T-helper 2 cell treated with Interferon-gamma antibody and Interleukin-4, amounts not matched to agents 5 μg/mL and 100 μg/mL, for 36 hours (primary cell): ENCODE measurements around the gene ZNF701.
"Not testable (repeated sequence)": the region's sequence is repeated elsewhere in the genome, so short reads cannot be mapped to it uniquely, and the experiment has no call there.

Experiments
- DNase-seq: peaks from one replicate; pipeline ENCODE4 v3.0.0; 2021; ENCODE audit warnings: low spot score
- H3K27ac Mint-ChIP-seq: one replicate; pipeline ENCODE4 v1.8.0; 2021; ENCODE audit warnings: mild to moderate bottlenecking, mixed read lengths
- H3K27me3 Mint-ChIP-seq: one replicate; pipeline ENCODE4 v1.8.0; 2021; ENCODE audit warnings: low read depth, mixed read lengths
- H3K36me3 Mint-ChIP-seq: one replicate; pipeline ENCODE4 v1.8.0; 2021; ENCODE audit warnings: low read depth, mixed read lengths
- H3K4me1 Mint-ChIP-seq: one replicate; pipeline ENCODE4 v1.8.0; 2021; ENCODE audit warnings: low read depth, mixed read lengths
- H3K4me3 Mint-ChIP-seq: one replicate; pipeline ENCODE4 v1.8.0; 2022; ENCODE audit warnings: mild to moderate bottlenecking, moderate library complexity, mixed read lengths
- H3K9me3 Mint-ChIP-seq: one replicate; pipeline ENCODE4 v1.8.0; 2021; ENCODE audit warnings: mixed read lengths

Gene ZNF701

DNA sequence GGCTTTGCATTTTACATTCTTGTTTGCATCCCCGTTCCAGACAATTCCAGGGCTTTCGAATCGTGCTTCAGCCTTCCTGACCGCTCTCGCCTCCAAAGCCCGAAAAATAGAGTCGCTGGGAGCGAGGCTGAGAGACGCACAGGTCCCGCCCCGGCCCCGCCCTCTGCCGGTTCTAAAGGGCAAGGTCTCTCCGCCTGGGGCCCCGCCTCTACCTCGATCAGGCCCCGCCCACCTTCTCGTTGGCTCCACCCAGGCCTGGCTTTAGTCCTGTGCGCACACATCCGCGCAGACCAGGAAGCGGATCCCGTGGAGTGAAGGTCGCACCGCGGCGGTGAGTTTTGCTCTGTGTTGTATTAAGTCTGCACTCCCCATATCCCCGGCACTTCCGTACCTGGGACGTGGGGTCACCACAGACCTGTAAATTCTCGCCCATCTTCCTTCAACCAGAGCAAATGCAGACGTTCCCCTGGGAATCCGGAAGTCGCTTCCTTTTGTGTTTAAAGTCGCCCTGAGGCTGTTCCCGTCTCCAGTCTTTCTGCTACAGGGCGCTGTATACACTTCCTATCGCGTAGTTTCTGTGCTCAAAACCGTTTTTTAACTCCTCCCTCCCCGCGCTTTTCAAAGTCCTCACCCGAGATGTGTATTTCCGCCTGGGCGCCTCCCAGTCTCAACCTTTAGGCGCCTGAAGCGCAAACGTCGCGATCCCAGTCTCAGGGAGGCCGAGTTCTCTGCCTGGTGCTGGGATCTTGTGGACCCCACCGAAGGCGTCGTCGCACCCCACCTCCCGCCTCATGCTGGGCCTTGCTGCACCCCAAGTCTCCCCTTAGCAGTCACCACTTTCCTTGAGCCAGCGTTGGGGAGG lies at the start of gene ZNF701:
ZNF701 (plus strand) TSS at position 288 of the 862 bp plus-strand sequence. CDS start 3,861 bp downstream, outside the sequence.
- H3K36me3 Mint-ChIP-seq = peaks cover 66% of the 10 kb centered on the region
- H3K27ac Mint-ChIP-seq = peak within 1 kb of the TSS; percentile 94
- peaks cover 15% of the 10 kb centered on the region for H3K4me1 Mint-ChIP-seq
- H3K9me3 Mint-ChIP-seq = peaks cover 63% of the 10 kb centered on the region
- DNase-seq = peak; percentile 92
- peak within 1 kb of the TSS; percentile 86 for H3K4me3 Mint-ChIP-seq
- H3K27me3 Mint-ChIP-seq = no peaks in the 10 kb centered on the region

DNA sequence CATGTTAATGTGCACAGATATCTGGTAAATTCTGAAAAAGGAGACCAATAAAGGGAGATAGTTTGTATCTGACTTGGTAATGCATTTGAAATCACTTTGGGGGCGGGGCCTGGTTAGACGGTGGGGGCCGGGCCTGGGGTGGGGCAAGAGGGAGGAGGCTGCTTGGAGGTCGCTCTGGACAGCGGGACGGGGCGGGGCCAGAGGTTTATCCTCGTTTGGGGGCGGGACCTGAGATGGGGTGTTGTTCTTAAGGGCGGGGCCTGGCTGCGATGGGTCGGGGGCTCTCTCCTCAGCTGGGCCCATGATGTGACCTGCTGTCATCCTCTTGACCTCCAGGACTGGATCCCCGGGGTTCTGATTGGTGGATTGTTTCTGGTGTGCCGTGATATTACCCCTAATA lies 47.5 kb upstream of the ZNF701 start:
- H3K4me1 Mint-ChIP-seq = peaks cover 2% of the 10 kb centered on the region
- no peaks in the 10 kb centered on the region for H3K27me3 Mint-ChIP-seq
- H3K9me3 Mint-ChIP-seq = peaks cover 46% of the 10 kb centered on the region
- DNase-seq = no peak
- no peak overlapping the region for H3K4me3 Mint-ChIP-seq
- no peak overlapping the region for H3K27ac Mint-ChIP-seq
- peaks cover 4% of the 10 kb centered on the region for H3K36me3 Mint-ChIP-seq

DNA sequence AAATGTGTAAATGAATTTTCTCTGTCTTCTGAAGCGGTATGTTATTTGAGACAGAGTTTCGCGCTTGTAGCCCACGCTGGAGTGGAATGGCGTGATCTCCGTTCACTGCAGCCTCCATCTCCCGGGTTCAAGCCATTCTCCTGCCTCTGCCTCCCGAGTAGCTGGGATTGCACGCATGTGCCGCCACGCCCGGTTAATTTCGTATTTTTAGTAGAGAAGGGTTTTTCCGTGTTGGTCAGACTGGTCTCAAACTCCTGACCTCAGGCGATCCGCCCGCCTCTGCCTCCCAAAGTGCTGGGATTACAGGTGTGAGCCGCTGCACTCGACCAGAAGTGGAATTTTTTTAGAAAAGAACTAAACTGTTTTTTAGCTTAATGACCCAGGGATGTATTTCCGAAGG lies 46.0 kb upstream of the ZNF701 start:
- Mint-ChIP-seq H3K36me3 (peaks cover 10% of the 10 kb centered on the region), H3K4me1 (peaks cover 12% of the 10 kb centered on the region), H3K27ac (no peak overlapping the region), H3K4me3 (no peak overlapping the region), H3K9me3 (peaks cover 43% of the 10 kb centered on the region), H3K27me3 (no peaks in the 10 kb centered on the region)
- DNase-seq = no peak

DNA sequence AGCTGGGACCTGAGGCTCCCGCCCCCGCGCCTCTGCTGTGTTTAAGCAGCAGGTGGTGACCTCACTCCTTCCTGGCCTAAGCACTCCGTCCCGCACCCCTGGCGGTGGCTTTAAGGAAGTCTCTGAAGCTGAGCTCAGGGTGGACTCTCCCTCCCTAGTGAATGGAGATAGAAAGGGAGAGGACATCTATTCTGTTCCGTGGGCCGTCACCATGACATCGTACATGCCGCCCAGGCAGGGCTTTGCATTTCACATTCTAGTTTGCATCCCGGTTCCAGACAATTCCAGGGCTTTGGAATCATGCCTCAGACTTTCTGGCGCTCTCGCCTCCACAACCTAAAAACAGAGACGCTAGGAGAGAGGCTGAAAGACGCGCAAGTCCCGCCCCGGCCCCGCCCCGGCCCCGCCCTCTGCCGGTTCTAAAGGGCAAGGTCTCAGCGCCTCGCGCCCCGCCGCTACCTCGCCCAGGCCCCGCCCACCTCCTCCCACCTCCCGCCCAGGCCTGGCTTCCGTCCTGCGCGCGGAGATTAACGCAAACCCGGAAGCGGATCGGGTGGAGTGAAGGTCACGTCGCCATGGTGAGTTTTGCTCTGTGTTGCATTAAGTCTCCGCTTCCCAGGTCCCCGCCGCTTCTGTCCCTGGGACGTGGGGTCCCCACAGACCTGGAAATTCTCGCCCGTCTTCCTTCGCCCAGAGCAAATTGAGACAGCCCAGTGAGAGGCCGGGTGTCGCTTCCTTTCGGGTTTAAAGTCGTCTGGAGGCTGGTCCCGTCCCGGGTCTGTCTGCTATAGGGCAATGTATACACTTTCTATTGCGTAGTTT lies 42.7 kb upstream of the ZNF701 start, which contains the start of gene ZNF808:
ZNF808 (plus strand) TSS at position 535 of the 822 bp plus-strand sequence. CDS start 15,617 bp downstream, outside the sequence.
- H3K4me1 Mint-ChIP-seq = peaks cover 14% of the 10 kb centered on the region
- peak within 1 kb of the TSS; percentile 98 for H3K27ac Mint-ChIP-seq
- H3K27me3 Mint-ChIP-seq = no peaks in the 10 kb centered on the region
- peak; percentile 86 for DNase-seq
- peaks cover 29% of the 10 kb centered on the region for H3K36me3 Mint-ChIP-seq
- peak within 1 kb of the TSS; percentile 99 for H3K4me3 Mint-ChIP-seq
- peaks cover 29% of the 10 kb centered on the region for H3K9me3 Mint-ChIP-seq

DNA sequence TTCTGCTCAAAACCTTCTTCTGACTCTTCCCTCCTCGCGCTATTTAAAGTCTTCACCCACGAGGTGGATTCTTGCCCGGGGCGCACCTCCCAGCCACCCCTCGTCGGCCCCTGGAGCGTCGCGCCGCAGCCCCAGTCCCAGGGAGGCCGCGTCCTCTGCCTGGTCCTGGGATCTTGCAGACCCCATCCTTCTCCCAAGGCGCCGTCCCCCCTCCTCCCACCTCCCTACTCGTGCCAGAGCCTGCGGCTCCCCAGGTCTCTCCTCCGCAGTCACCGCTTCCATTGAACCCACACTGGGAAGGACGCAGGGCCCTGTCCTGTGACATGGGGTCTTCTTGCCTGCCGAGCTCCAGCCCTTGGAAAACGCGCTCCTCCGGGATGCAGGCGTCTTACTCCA lies 42.1 kb upstream of the ZNF701 start:
- peaks cover 27% of the 10 kb centered on the region for H3K9me3 Mint-ChIP-seq
- no peaks in the 10 kb centered on the region for H3K27me3 Mint-ChIP-seq
- H3K36me3 Mint-ChIP-seq = peaks cover 34% of the 10 kb centered on the region
- peak overlapping the region; percentile 99 for H3K4me3 Mint-ChIP-seq
- DNase-seq = no peak
- peaks cover 14% of the 10 kb centered on the region for H3K4me1 Mint-ChIP-seq
- peak overlapping the region; percentile 98 for H3K27ac Mint-ChIP-seq

DNA sequence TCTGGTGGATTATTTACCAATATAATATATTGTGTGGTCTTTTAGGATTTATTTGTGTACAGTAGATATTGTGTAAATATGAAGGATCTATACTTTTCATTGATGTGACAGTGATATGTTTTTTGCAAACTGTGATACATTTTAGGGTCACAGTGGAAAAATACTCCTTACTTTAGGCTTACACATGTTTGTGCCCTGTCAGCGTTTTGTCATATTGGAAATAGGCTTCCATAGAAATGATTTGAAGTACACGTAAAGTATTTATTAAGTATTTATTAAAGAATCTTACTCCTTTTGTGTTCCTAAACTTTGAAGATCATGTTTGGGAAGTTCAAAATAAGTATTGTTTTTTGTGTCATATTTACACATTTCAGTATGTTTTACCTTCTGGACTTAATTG lies 37.6 kb upstream of the ZNF701 start:
- Mint-ChIP-seq H3K4me3 (no peak overlapping the region), H3K9me3 (peaks cover 42% of the 10 kb centered on the region), H3K27ac (no peak overlapping the region), H3K36me3 (peaks cover 65% of the 10 kb centered on the region), H3K4me1 (peaks cover 27% of the 10 kb centered on the region), H3K27me3 (no peaks in the 10 kb centered on the region)
- DNase-seq = no peak

DNA sequence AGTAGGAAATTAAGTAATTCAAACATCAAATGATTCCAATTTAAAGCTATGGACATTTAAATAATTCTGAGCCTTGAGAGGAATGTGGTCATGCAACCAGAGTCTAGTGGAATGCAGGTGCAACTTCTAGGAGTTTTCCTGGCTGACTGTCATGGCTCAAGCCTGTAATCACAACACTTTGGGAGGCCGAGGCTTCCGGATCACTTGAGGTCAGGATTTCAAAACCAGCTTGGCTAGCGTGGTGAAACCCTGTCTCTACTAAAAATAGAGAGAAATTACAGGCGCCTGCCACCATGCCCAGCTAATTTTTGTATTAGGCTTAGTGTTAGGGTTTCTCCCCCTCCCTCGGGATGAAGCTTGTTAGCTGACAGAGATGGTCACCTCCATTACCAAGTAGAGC lies 36.2 kb upstream of the ZNF701 start:
- Mint-ChIP-seq H3K4me1 (peaks cover 20% of the 10 kb centered on the region), H3K36me3 (peaks cover 66% of the 10 kb centered on the region), H3K4me3 (peak overlapping the region; percentile 85), H3K27ac (no peak overlapping the region), H3K9me3 (peaks cover 42% of the 10 kb centered on the region), H3K27me3 (no peaks in the 10 kb centered on the region)
- no peak for DNase-seq

DNA sequence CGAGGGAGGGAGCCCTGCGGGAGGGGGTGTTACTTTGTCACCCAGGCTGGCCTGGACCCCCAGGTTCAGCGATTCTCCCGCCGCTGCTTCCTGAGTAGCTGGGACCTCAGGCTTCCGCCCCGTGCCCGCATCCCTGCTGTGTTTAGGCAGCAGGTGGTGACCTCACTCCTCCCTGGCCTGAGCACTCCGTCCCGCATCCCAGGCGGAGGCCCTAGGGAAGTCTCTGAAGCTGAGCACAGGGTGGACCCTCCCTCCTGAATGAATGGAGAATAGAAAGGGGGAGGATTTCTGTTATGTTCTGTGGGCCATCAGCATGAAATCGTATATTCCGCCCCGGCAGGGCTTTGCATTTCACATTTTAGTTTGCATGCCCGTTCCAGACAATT lies 34.7 kb upstream of the ZNF701 start:
- not testable (repeated sequence) for DNase-seq, H3K27me3 Mint-ChIP-seq
- peak overlapping the region; percentile 92 for H3K27ac Mint-ChIP-seq
- H3K9me3 Mint-ChIP-seq = peaks cover 44% of the 10 kb centered on the region
- peaks cover 69% of the 10 kb centered on the region for H3K36me3 Mint-ChIP-seq
- peak overlapping the region; percentile 85 for H3K4me3 Mint-ChIP-seq
- peaks cover 17% of the 10 kb centered on the region for H3K4me1 Mint-ChIP-seq

DNA sequence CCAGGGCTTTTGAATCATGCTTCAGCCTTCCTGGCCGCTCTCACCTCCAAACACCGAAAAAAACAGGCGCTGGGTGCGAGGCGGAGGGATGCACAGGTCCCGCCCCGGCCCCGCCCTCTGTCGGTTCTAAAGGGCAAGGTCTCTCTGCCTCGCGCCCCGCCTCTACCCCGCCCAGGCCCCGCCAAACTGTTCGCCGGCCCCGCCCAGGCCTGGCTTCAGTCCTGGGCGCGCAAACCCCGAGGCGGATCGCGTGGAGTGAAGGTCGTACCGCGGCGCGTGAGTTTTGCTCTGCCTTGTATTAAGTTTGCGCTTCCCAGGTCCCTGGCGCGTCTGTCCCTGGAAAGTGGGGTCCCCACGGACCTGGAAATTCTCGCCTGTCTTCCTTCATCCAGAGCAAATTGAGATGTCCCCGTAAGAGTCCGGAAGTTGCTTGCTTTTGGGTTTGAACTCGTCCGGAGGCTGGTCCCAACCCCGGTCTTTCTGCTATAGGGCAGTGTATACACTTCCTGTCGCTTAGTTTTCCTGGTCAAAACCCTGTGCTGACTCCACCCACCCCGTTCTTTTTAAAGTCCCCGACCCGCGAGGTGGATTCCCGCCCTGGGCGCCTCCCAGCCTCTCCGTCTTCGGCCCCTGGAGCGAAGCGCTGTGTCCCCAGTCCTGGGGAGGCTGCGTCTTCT lies 34.2 kb upstream of the ZNF701 start:
- H3K4me3 Mint-ChIP-seq = peak overlapping the region; percentile 85
- H3K9me3 Mint-ChIP-seq = peaks cover 48% of the 10 kb centered on the region
- H3K36me3 Mint-ChIP-seq = peaks cover 71% of the 10 kb centered on the region
- H3K27me3 Mint-ChIP-seq = no peaks in the 10 kb centered on the region
- H3K27ac Mint-ChIP-seq = peak overlapping the region; percentile 92
- H3K4me1 Mint-ChIP-seq = peaks cover 17% of the 10 kb centered on the region
- DNase-seq = peak; percentile 82

DNA sequence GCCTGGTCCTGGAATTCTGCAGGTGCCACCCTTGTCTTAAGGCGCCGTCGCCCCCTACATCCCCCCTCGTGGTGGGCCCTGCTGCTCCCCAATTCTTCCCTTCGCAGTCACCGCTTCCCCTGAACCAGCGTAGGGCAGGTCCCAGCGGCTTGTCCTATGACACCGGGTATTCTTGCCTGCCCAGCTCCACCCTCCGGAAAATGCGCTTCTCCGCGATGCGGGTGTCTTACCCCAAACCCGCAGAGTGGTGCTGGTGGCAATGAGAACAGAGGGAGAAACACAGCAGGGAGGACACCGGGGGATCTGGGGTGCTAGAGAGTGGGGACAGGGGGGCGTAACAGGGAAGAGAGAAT lies 33.7 kb upstream of the ZNF701 start:
- H3K36me3 Mint-ChIP-seq = peaks cover 74% of the 10 kb centered on the region
- DNase-seq = no peak

DNA sequence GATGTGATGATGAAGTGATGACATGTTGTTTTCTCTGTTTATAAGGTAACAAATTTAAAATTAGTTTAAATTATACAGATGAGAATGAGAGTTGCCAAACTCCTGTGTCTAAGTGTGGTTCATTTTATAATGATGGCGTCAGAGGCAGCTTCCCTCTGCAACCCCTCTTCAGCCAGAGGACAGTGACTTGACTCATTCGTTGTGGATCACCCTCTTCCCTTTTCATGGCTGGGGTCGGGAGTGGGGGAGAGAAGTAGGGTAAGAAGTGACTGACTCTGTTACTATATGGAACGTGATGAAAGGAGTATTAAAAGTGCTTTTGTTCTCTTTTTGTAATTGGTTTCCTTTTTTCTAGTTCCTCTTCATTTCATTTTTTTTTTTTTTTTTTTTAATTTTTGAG lies 31.3 kb upstream of the ZNF701 start:
- not testable (repeated sequence) for H3K27me3 Mint-ChIP-seq, H3K27ac Mint-ChIP-seq, H3K4me3 Mint-ChIP-seq, DNase-seq
- Mint-ChIP-seq H3K9me3 (peaks cover 57% of the 10 kb centered on the region), H3K36me3 (peaks cover 79% of the 10 kb centered on the region), H3K4me1 (peaks cover 30% of the 10 kb centered on the region)

More for the DNA sequence above, 33.7 kb upstream of the ZNF701 start:
- Mint-ChIP-seq H3K4me3 (peak overlapping the region; percentile 85), H3K9me3 (peaks cover 52% of the 10 kb centered on the region), H3K27me3 (no peaks in the 10 kb centered on the region), H3K4me1 (peaks cover 17% of the 10 kb centered on the region), H3K27ac (peak overlapping the region; percentile 92)

DNA sequence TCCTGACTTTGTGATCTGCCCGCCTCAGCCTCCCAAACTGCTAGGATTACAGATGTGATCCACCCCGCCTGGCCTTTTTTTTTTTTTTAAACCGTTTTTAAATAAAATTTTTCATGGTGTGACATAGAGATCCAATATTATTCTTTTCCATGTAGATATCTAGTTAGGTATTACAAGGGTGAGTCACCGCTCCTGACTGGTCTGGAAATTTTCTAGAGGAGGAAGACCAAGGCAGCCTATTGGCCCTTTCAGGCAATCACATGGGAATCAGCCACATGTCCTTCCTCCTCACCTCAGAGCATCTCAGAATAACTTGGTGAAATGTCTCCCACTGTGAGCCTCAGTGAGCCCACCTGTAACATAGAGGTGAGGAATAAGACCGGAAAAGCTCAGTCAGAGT lies 28.9 kb upstream of the ZNF701 start:
- Mint-ChIP-seq H3K36me3 (peaks cover 85% of the 10 kb centered on the region), H3K9me3 (peaks cover 57% of the 10 kb centered on the region), H3K4me1 (peaks cover 23% of the 10 kb centered on the region)
- H3K4me3 Mint-ChIP-seq, H3K27ac Mint-ChIP-seq, H3K27me3 Mint-ChIP-seq, DNase-seq: not testable (repeated sequence)

DNA sequence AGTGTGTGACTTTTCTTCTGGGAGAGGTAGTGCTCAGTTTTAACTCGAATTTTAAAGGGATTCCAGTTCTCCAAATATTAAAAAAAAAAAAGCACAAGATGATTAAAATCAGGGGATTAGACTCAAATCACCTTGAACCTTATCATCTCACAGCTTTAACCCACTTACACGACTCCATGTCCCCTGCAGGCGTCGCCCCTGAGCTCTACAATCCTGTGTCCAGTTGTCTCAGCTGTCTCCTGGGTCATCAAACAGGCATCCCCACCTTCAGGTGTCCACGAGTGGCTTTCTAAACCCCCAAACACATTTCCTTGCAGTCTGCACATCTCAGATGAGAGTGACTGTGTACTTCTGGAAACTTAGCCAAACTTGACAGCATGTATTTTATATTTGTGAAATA lies 28.5 kb upstream of the ZNF701 start:
- peaks cover 85% of the 10 kb centered on the region for H3K36me3 Mint-ChIP-seq
- H3K27me3 Mint-ChIP-seq = no peaks in the 10 kb centered on the region
- H3K27ac Mint-ChIP-seq = no peak overlapping the region
- peaks cover 19% of the 10 kb centered on the region for H3K4me1 Mint-ChIP-seq
- no peak overlapping the region for H3K4me3 Mint-ChIP-seq
- DNase-seq = no peak
- peaks cover 54% of the 10 kb centered on the region for H3K9me3 Mint-ChIP-seq
